ENCODE results near the gene INO80. TPM values are rescaled to one million over a fixed set of nuclear protein-coding genes. Genes with fewer than 3 reads are reported as not detected.

INO80 gene
- total RNA-seq (2022) (32.3 and 33.8 TPM in 2 replicates), Bru-seq, nascent RNA (percentile 85 among the genes with signal in this experiment), BruChase-seq, experiment 1, labeled RNA remaining after a 6-hour chase (percentile 75 among the genes with signal in this experiment), BruChase-seq, experiment 2, labeled RNA remaining after a 2-hour chase (percentile 75 among the genes with signal in this experiment)
- long read RNA-seq, full-length matches to known transcripts, result 18 of 47 reads
- long read RNA-seq, partial matches to known transcripts, result 15 of 47 reads
- long read RNA-seq, other reads (novel, unspliced or antisense), result 14 of 47 reads

- TF ChIP-seq CTCF (IDR thresholded peaks at IDR 0.05; ENCODE audit: unreplicated experiment), result no peak
- POLR2A ChIA-PET, result interaction anchor here (0.6 to 2.5 kb wide), 22 partner anchors 10 to 1770 kb away, joined by 3 to 10 read pairs (median 4); partner anchors contain the start of genes CHP1, EXD1, NUSAP1 and OIP5
- intact Hi-C loops (cut with micrococcal nuclease), result loop anchor here (10.0 kb wide), 1 partner anchor 218 kb away; the partner anchor contains the start of genes NUSAP1 and OIP5
- Mint-ChIP-seq H3K4me3 (ENCODE audit: unreplicated experiment) (peak within 1 kb of the TSS; percentile 88), H3K36me3 (ENCODE audit: insufficient read depth, unreplicated experiment) (peaks cover 16% of the 10 kb centered on the region), H3K9me3 (ENCODE audit: unreplicated experiment) (no peaks in the 10 kb centered on the region), H3K27me3 (ENCODE audit: insufficient read depth, unreplicated experiment) (no peaks in the 10 kb centered on the region), H3K4me1 (ENCODE audit: insufficient read depth, unreplicated experiment) (no peaks in the 10 kb centered on the region), H3K27ac (ENCODE audit: low read depth, unreplicated experiment) (peak within 1 kb of the TSS; percentile 99)
- peak; percentile 99 for DNase-seq (ENCODE audit: unreplicated experiment)
- TSS peak; percentile 94 for BruUV-seq (replicated peaks)
- CTCF ChIA-PET, result interaction anchor here (0.6 to 0.8 kb wide), 2 partner anchors 38 to 115 kb away, joined by 3 read pairs; no protein-coding TSS in a partner anchor
These were observed at the start of gene INO80 for GRCh38 chr15:41116116-41116961. Gene INO80 (minus strand): TSS chr15:41116280. CDS start chr15:41096310, 19,970 bp downstream.

- DNase-seq (ENCODE audit: unreplicated experiment), result no peak
- Mint-ChIP-seq H3K27me3 (ENCODE audit: insufficient read depth, unreplicated experiment) (peaks cover 10% of the 10 kb centered on the region), H3K4me1 (ENCODE audit: insufficient read depth, unreplicated experiment) (no peaks in the 10 kb centered on the region), H3K27ac (ENCODE audit: low read depth, unreplicated experiment) (no peak overlapping the region), H3K36me3 (ENCODE audit: insufficient read depth, unreplicated experiment) (no peaks in the 10 kb centered on the region), H3K4me3 (ENCODE audit: unreplicated experiment) (no peak overlapping the region), H3K9me3 (ENCODE audit: unreplicated experiment) (no peaks in the 10 kb centered on the region)
- CTCF ChIA-PET, result no interaction called here
- no peak for TF ChIP-seq CTCF (IDR thresholded peaks at IDR 0.05; ENCODE audit: unreplicated experiment)
- POLR2A ChIA-PET, result interaction anchor here (0.7 to 1.1 kb wide), 2 partner anchors 45 to 47 kb away, joined by 5 read pairs; partner anchors contain the start of gene INO80
- no TSS peak for BruUV-seq (replicated peaks)
- intact Hi-C loops (cut with micrococcal nuclease), result no loop called here
These were observed 45.7 kb upstream of the INO80 start for GRCh38 chr15:41161736-41162135.

GRCh38 chr15:41161336-41161735, 45.3 kb upstream of the INO80 start:
- no peak for DNase-seq (ENCODE audit: unreplicated experiment)
- H3K27me3 Mint-ChIP-seq (ENCODE audit: insufficient read depth, unreplicated experiment), result peaks cover 6% of the 10 kb centered on the region

More at GRCh38 chr15:41161336-41161735, 45.3 kb upstream of the INO80 start:
- H3K27ac Mint-ChIP-seq (ENCODE audit: low read depth, unreplicated experiment), result no peak overlapping the region
- H3K36me3 Mint-ChIP-seq (ENCODE audit: insufficient read depth, unreplicated experiment), result no peaks in the 10 kb centered on the region
- H3K4me3 Mint-ChIP-seq (ENCODE audit: unreplicated experiment), result no peak overlapping the region
- POLR2A ChIA-PET, result interaction anchor here (1.1 kb wide), 1 partner anchor 45 kb away, joined by 5 read pairs; the partner anchor contains the start of gene INO80
- no peaks in the 10 kb centered on the region for H3K4me1 Mint-ChIP-seq (ENCODE audit: insufficient read depth, unreplicated experiment)
- no TSS peak for BruUV-seq (replicated peaks)
- no peaks in the 10 kb centered on the region for H3K9me3 Mint-ChIP-seq (ENCODE audit: unreplicated experiment)
- TF ChIP-seq CTCF (IDR thresholded peaks at IDR 0.05; ENCODE audit: unreplicated experiment), result no peak
- intact Hi-C loops (cut with micrococcal nuclease), result no loop called here
- CTCF ChIA-PET, result no interaction called here

Data from MCF 10A (cell line).